Measurements from ENCODE around the gene AWAT2.

Gene AWAT2

GRCh38 chrX:70084592-70085240 lies 35.0 kb upstream of the AWAT2 start:
- TF ChIP-seq CTCF (IDR thresholded peaks at IDR 0.05; ENCODE audit: low read depth, low read length), result no peak
- H3K4me3 ChIP-seq (ENCODE audit: low read depth, low read length), result no peak overlapping the region

- H3K4me3 ChIP-seq (ENCODE audit: low read depth, low read length), result no peak overlapping the region
Observed at GRCh38 chrX:70082723-70083122, 33.0 kb upstream of the AWAT2 start.

GRCh38 chrX:70079870-70080269 lies 30.1 kb upstream of the AWAT2 start:
- H3K4me3 ChIP-seq (ENCODE audit: low read depth, low read length), result no peak overlapping the region
- TF ChIP-seq CTCF (IDR thresholded peaks at IDR 0.05; ENCODE audit: low read depth, low read length), result no peak

More at GRCh38 chrX:70082723-70083122, 33.0 kb upstream of the AWAT2 start:
- no peak for TF ChIP-seq CTCF (IDR thresholded peaks at IDR 0.05; ENCODE audit: low read depth, low read length)

GRCh38 chrX:70079297-70079696 lies 29.6 kb upstream of the AWAT2 start:
- no peak overlapping the region for H3K4me3 ChIP-seq (ENCODE audit: low read depth, low read length)
- TF ChIP-seq CTCF (IDR thresholded peaks at IDR 0.05; ENCODE audit: low read depth, low read length), result no peak

- H3K4me3 ChIP-seq (ENCODE audit: low read depth, low read length), result no peak overlapping the region
- TF ChIP-seq CTCF (IDR thresholded peaks at IDR 0.05; ENCODE audit: low read depth, low read length), result no peak
Observed at GRCh38 chrX:70066646-70067045, 16.9 kb upstream of the AWAT2 start.

GRCh38 chrX:70062961-70063550 lies 13.3 kb upstream of the AWAT2 start:
- no peak overlapping the region for H3K4me3 ChIP-seq (ENCODE audit: low read depth, low read length)
- no peak for TF ChIP-seq CTCF (IDR thresholded peaks at IDR 0.05; ENCODE audit: low read depth, low read length)

GRCh38 chrX:70062076-70062475 lies 12.3 kb upstream of the AWAT2 start, which contains the start of gene OTUD6A:
TSS of gene OTUD6A (plus strand) at chrX:70062457. CDS start at chrX:70062525, 68 bp downstream.
- no peak within 1 kb of the TSS for H3K4me3 ChIP-seq (ENCODE audit: low read depth, low read length)
- no peak for TF ChIP-seq CTCF (IDR thresholded peaks at IDR 0.05; ENCODE audit: low read depth, low read length)
